ENCODE data around the gene CATSPERZ.

CATSPERZ gene, protein sequence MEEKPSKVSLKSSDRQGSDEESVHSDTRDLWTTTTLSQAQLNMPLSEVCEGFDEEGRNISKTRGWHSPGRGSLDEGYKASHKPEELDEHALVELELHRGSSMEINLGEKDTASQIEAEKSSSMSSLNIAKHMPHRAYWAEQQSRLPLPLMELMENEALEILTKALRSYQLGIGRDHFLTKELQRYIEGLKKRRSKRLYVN

DNA sequence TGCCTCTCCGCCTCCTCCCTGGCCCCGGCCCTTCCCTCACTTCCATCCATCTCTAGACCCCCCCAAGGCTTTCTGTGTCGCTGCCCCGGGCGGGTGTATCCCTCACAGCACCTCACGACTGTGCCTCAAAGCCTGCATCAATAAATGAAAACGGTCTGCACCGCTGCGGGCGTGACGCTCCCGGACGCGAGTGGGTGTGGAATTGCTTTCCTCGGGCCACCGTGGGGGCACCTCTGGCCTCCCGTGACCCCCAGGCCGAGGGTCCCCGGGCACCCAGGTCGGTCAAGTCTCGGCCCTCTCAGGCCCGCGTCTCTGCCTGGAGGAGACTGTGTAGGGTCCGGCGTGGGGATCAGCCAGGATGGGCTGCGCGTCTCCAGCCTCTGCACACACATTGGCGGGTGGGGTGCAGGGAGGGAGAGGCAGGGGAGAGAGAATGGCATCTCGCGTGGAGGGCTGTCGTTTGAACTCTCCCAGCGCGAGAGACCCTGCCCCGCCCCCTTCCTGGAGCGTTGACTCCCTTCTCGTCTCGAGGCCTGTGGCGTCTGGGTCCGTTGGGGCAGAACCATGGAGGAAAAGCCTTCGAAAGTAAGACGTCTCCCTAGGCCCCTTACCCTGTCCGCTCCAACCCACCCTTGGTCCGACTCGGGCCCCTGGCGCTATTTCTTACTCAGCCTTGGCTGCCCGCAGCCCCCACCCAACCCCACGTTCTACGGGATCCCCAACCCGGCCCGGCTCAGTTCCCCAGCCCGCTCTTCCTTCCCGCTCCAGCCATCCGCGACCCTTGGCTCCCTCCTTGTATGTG, at the start of gene CATSPERZ:
Gene CATSPERZ, plus strand, starts transcription at position 512 of the 802 bp plus-strand sequence. Its CDS starts 53 bp downstream, at position 565.
- no peak for DNase-seq

- DNase-seq: no peak
Measured at GRCh38 chr11:64250415-64251015, 49.6 kb upstream of the CATSPERZ start.

DNA sequence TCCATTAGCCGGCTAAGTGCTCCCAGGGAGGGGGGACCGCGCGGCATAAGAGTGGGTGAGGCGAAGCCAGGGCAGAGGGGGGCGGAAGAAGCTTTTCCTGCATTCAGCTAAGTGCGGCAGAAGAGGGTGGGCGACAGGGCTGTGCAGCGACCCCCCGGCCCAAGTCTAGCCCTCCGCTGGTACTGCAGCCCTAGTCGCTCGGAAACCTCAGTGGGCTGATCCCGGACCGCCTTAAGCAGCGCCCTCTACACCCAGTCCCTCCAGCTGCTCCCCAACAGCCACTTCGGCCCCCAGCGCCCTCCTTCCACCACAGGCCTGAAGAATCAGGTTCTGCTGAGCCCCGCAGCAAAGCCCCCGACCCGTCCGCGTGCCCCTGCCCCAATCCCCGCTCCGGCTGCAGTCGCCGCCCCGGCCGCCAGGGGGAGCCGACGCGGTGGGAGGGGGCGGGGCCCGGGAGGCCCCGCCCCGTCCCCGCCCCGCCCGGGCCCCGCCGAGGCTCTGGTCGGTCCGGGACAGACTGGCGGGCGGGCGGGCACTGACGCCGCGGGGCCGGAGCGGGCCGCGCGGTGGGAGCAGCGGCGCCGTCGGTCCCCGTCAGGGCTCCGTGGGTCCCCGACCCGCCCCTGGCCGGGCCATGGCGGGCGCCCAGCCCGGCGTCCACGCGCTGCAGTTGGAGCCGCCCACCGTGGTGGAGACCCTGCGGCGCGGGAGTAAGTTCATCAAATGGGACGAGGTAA, 49.0 kb upstream of the CATSPERZ start, which contains the start of gene PLCB3:
Gene PLCB3, plus strand, starts transcription at position 515 of the 737 bp plus-strand sequence. Its CDS starts 120 bp downstream, at position 635.
- no peak for DNase-seq

DNA sequence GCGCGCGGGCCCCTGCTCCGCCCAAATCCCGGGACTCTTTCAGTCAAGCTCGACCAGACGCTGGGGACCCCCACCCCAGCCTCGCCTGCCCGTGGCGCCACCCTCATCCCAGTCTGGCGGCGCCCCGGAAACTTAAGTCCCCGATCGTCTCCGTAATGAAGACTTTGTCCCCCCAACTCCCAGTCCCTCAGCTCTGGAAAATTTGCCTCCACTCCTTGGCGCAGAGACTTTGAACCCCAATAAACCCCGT, 48.5 kb upstream of the CATSPERZ start:
- no peak for DNase-seq

- peak; percentile 70 for DNase-seq
Measured at GRCh38 chr11:64252003-64252872, 47.9 kb upstream of the CATSPERZ start.

DNA sequence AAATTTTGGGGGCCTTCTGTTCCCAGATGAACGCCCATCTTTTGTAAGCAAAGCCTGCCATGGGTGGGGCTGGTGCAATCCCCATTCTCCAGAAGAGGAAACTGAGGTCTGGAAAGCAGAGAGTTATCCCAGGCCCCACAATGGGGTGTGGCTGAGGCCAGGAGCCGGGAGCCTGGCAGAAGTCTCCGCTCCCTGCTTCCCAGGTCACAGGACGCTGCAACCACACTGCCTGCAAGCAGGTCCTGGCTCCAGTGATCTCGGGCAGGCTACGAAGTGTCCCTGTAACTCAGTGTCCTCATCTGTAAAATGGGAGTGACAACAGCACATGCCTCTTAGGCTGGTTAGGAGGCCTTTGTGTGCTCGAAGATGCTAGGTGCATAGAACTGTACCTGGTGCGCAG, 47.1 kb upstream of the CATSPERZ start:
- no peak for DNase-seq

- no peak for DNase-seq
Measured at GRCh38 chr11:64253481-64253880, 46.7 kb upstream of the CATSPERZ start.

- DNase-seq: no peak
Measured at GRCh38 chr11:64254326-64254725, 45.8 kb upstream of the CATSPERZ start.

DNA sequence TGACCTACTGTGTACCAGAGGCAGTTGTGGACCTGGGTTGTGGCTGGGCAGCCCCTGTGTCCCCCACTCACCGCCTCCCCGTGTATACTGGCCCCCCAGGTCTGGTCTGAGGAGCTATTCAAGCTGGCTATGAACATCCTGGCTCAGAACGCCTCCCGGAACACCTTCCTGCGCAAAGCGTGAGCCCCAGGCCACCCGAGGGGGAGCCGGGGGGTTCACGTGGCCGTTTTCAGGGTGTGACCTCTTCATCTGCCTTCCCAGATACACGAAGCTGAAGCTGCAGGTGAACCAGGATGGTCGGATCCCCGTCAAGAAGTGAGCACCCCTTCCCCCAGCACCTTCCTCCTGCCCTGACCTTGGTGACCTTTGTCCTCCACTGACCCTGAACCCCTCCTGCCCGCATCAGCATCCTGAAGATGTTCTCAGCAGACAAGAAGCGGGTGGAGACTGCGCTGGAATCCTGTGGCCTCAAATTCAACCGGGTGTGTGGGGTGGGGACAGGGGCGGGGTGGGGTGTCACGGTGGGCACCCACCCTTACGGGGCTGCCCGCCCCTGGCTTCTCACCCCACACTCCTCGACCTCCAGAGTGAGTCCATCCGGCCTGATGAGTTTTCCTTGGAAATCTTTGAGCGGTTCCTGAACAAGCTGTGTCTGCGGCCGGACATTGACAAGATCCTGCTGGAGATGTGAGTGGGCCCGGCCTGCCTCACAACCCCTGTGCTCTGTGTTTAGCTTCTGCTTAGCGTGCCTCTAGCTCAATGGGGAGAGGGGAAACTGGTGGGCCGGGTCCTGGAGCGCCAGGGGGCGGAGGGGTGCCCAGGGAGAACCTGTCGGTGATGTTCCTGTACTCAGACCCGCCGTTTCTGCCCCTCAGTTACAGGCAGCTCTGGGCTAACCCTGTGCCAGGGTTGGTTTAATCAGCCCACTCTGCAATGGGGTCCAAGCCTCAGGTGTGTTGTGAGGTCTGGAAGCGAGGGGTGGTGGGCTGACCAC, 44.7 kb upstream of the CATSPERZ start:
- no peak for DNase-seq

DNA sequence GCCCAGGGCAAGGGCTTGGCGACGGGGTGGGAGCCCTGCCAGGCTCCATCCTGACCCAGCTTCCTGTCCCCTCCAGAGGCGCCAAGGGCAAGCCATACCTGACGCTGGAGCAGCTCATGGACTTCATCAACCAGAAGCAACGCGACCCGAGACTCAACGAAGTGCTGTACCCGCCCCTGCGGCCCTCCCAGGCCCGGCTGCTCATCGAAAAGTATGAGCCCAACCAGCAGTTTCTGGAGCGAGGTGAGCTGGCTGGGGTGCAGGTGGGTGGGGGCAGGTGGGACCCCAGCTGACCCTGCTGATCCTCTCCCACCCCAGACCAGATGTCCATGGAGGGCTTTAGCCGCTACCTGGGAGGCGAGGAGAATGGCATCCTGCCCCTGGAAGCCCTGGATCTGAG, 43.9 kb upstream of the CATSPERZ start:
- no peak for DNase-seq

GRCh38 chr11:64258356-64258755, 41.8 kb upstream of the CATSPERZ start:
- DNase-seq: no peak

GRCh38 chr11:64258946-64259532, 41.1 kb upstream of the CATSPERZ start:
- DNase-seq: no peak

GRCh38 chr11:64259533-64260067, 40.6 kb upstream of the CATSPERZ start:
- DNase-seq: no peak

DNA sequence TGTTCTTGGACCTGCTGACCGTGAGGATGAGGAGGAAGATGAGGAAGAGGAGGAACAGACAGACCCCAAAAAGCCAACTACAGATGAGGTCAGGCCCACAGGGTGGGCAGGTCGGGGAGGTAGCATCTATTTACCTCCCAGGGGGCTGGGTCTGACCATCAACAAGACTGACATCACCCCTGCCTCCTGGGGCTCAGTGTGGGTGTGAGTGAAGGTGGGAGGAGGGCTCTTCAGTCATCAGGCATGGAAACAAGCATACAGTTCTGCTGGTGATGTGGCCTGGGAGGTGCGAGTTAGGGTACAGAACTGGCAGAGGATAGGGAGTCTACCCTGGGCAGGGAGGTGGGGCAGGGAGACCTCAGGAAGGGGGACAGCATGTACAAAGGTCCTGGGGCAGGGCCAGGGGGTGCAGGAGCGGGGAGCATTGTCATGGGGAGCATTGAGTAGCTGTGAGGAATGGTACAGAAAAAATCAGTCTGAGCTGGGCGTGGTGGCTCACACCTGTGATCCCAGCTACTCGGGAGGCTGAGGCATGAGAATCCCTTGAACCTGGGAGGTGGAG, 39.9 kb upstream of the CATSPERZ start:
- no peak for DNase-seq

DNA sequence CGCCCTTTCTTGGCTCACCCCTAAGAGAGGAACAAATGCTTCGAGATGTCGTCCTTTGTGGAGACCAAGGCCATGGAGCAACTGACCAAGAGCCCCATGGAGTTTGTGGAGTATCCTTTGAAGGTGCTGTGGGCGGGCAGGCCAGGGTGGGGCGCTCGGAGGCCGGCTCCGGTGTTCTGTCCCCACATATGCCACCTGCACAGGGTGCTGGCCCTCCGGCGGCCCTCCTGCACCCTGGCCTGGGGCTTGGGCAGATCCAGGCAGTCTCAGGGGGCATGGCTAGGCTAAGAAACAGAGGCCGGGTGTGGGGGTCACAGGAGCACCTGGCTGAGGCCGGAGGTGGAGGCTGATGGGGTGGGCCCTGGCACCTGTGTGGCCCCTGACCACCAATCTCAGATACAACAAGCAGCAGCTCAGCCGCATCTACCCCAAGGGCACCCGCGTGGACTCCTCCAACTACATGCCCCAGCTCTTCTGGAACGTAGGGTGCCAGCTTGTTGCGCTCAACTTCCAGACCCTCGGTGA, 38.5 kb upstream of the CATSPERZ start:
- DNase-seq: no peak

DNA sequence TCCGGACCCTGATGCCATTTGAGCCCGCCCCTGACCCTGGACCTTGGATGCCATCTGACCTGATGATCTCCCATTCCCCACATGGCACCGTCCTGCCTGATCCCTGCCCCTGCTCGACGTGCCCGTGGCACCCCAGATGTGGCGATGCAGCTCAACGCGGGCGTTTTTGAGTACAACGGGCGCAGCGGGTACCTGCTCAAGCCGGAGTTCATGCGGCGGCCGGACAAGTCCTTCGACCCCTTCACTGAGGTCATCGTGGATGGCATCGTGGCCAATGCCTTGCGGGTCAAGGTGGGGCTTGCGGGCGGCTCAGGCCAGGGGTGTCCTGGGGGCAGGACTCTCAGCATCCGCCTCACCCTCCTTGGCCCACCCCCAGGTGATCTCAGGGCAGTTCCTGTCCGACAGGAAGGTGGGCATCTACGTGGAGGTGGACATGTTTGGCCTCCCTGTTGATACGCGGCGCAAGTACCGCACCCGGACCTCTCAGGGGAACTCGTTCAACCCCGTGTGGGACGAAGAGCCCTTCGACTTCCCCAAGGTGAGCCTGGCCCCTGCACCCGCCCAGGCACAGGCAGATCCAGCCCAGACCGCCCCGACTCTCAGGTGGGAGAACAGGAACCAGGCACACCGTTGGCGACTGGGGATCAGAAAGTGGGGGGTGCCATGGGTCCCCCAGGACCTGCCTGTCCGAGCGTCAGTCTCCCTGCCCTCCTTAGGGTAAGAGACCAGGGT, 37.7 kb upstream of the CATSPERZ start:
- DNase-seq: no peak

DNA sequence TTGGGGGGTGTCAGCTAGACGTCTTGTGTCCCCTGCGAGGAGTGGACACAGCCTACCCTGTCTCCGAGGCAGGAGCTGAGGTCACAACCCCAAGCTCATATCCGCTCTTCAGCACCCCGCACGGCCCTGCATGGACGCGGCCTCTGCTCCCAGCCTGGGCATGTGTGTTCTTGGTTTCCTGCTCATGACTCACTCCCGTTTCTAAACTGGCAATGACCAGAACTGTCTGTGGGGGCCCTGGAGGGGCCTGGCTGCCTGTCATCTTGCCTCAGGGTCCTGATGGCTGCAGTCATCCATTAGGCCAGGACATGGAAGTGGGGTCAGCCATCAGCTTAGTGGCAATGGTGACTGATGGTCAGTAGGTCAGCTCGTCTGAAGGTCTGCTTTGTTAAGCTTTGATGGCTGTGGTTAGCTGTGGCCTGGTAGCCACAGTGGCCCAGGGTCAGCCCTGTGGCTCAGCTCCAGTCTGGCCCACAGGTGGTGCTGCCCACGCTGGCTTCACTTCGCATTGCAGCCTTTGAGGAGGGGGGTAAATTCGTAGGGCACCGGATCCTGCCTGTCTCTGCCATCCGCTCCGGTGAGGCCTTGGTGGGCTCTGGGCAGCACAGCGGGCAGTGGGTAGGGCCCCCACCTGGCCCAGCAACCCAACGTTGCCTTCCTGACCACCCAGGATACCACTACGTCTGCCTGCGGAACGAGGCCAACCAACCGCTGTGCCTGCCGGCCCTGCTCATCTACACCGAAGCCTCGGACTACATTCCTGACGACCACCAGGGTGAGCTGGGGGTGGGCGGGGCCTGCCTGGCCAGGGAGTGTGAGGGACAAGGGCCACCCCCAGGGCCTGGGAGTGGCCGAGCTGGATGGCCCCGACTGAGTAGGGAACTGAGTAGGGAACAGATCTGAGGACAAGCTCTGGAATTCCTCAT, 36.9 kb upstream of the CATSPERZ start:
- DNase-seq: peak; percentile 33

GRCh38 chr11:64263947-64264317, 36.2 kb upstream of the CATSPERZ start:
- DNase-seq: no peak

Measured in NCI-H226 (cell line).